Measurements from ENCODE around the gene MSANTD7. TPM values are rescaled to one million over a fixed set of nuclear protein-coding genes. Genes with fewer than 3 reads are reported as not detected.

Gene MSANTD7
- total and polyA plus RNA-seq, 11 donors: 1.3 to 8.1 (median 5.6) TPM

- TF ChIP-seq POLR2A (IDR thresholded peaks at IDR 0.05): no peak
- no peak for TF ChIP-seq CTCF (IDR thresholded peaks at IDR 0.05)
Observed at GRCh38 chr10:14801723-14802122, 36.4 kb upstream of the MSANTD7 start.

GRCh38 chr10:14803827-14804226 is 34.3 kb upstream of the MSANTD7 start:
- no peaks in the 10 kb centered on the region for H3K4me1 ChIP-seq
- no peaks in the 10 kb centered on the region for H3K27me3 ChIP-seq
- no peak overlapping the region for H3K4me3 ChIP-seq
- WGBS, 4 donors: 0 to 93% (median 41%) methylated on average over 1 of the region's 1 CpG
- TF ChIP-seq CTCF (IDR thresholded peaks at IDR 0.05) (no peak), POLR2A (IDR thresholded peaks at IDR 0.05) (no peak)
- peaks cover 0 to 3% (median 0%) of the 10 kb centered on the region in 12 donors for H3K9me3 ChIP-seq
- no peaks in the 10 kb centered on the region for H3K36me3 ChIP-seq
- ATAC-seq (no peak), DNase-seq (no peak)
- H3K27ac ChIP-seq: no peak overlapping the region
- intact Hi-C loops (cut with DNase I): no loop called here

More at GRCh38 chr10:14801723-14802122, 36.4 kb upstream of the MSANTD7 start:
- H3K27ac ChIP-seq: no peak overlapping the region
- no peak for ATAC-seq
- peaks cover 0 to 3% (median 0%) of the 10 kb centered on the region in 12 donors for H3K9me3 ChIP-seq
- no peaks in the 10 kb centered on the region for H3K4me1 ChIP-seq
- intact Hi-C loops (cut with DNase I): no loop called here
- no peak for DNase-seq
- WGBS, 4 donors: 34 to 43% (median 37%) methylated on average over 5 of the region's 5 CpGs
- H3K27me3 ChIP-seq: no peaks in the 10 kb centered on the region
- H3K4me3 ChIP-seq: no peak overlapping the region
- no peaks in the 10 kb centered on the region for H3K36me3 ChIP-seq

- TF ChIP-seq CTCF (IDR thresholded peaks at IDR 0.05): no peak
- TF ChIP-seq POLR2A (IDR thresholded peaks at IDR 0.05): no peak
- H3K27me3 ChIP-seq: no peaks in the 10 kb centered on the region
- ATAC-seq (no peak), DNase-seq (no peak)
- no peak overlapping the region for H3K4me3 ChIP-seq
- peaks cover 0 to 3% (median 0%) of the 10 kb centered on the region in 12 donors for H3K9me3 ChIP-seq
- H3K27ac ChIP-seq: no peak overlapping the region
- intact Hi-C loops (cut with DNase I): no loop called here
- WGBS, 4 donors: 72 to 78% (median 75%) methylated on average over 3 of the region's 3 CpGs
- H3K4me1 ChIP-seq: no peaks in the 10 kb centered on the region
- H3K36me3 ChIP-seq: no peaks in the 10 kb centered on the region
Observed at GRCh38 chr10:14806318-14806717, 31.8 kb upstream of the MSANTD7 start.

GRCh38 chr10:14810969-14811953 is 26.8 kb upstream of the MSANTD7 start:
- no peaks in the 10 kb centered on the region for H3K9me3 ChIP-seq
- intact Hi-C loops (cut with DNase I): no loop called here
- TF ChIP-seq POLR2A (IDR thresholded peaks at IDR 0.05): no peak
- TF ChIP-seq CTCF (IDR thresholded peaks at IDR 0.05): no peak
- H3K27me3 ChIP-seq: no peaks in the 10 kb centered on the region
- no peak overlapping the region for H3K27ac ChIP-seq
- WGBS, 4 donors: 73 to 76% (median 73%) methylated on average over 8 to 9 of the region's 9 CpGs
- DNase-seq: no peak
- H3K36me3 ChIP-seq: no peaks in the 10 kb centered on the region
- no peak overlapping the region for H3K4me3 ChIP-seq
- peaks cover 0 to 8% (median 0%) of the 10 kb centered on the region in 12 donors for H3K4me1 ChIP-seq
- ATAC-seq: no peak

Data from heart left ventricle (tissue), 16 donors.